SK-N-SH (cell line): ENCODE results near the gene PTCHD4. TPM values are rescaled to one million over a fixed set of nuclear protein-coding genes. Genes with fewer than 3 reads are reported as not detected.

ENCODE experiments used
- CTCF ChIA-PET: fragments of 300-600, 350-600 bp; formaldehyde crosslinking; extraction: SDS; loops from one replicate; lab custom pipeline; 2021; lab: Yijun Ruan, JAX
- POLR2A ChIA-PET: fragments of 350-600 bp; sonication (Branson Sonifier 250); formaldehyde crosslinking; extraction: SDS; loops from one replicate; lab custom pipeline; 2020; ENCODE audit warnings: antibody characterized with exemption, inconsistent platforms; lab: Yijun Ruan, JAX
- DNase-seq: peaks from one replicate; pipeline ENCODE4 v3.0.0; 2012
- H2AFZ ChIP-seq: fragments of 200-600 bp; sonication (generic); 2 replicates; pipeline ENCODE4 v1.8.1; 2016; ENCODE audit warnings: antibody characterized with exemption, mild to moderate bottlenecking, low read depth
- H3F3A ChIP-seq: fragments of 200-600 bp; sonication (generic); replicated peaks from 2 replicates; pipeline ENCODE3; 2016; ENCODE audit warnings: antibody characterized with exemption, mild to moderate bottlenecking; ENCODE audit not compliant: insufficient read depth
- H3K27ac ChIP-seq, 2 experiments: fragments of 200-500 bp in 1 of 2; fragments of 200-600 bp in 1 of 2; sonication (Bioruptor generic) in 1 of 2; sonication (generic), shearing (Covaris generic) in 1 of 2; 2 replicates each; pipeline versions ENCODE4 v1.5.1 to v1.6.1; 2014 to 2016; ENCODE audit warnings: low read depth in 2 of 2, inconsistent platforms in 1 of 2, low read length in 1 of 2, mild to moderate bottlenecking in 1 of 2, mixed read lengths in 1 of 2
- H3K27me3 ChIP-seq: fragments of 200-600 bp; sonication (generic), shearing (Covaris generic); 2 replicates; pipeline ENCODE4 v1.6.1; 2016; ENCODE audit warnings: mixed run types; ENCODE audit not compliant: insufficient read depth
- H3K36me3 ChIP-seq, 2 experiments: fragments of 200-500 bp in 1 of 2; fragments of 200-600 bp in 1 of 2; sonication (Bioruptor generic) in 1 of 2; sonication (generic) in 1 of 2; replicated peaks in 1 of 2; 2 replicates each; pipeline versions ENCODE3 to v1.5.1; 2014 to 2016; ENCODE audit warnings: low read length in 1 of 2, mild to moderate bottlenecking in 1 of 2; ENCODE audit not compliant: insufficient read depth in 2 of 2, control insufficient read depth in 1 of 2
- H3K4me1 ChIP-seq, 2 experiments: fragments of 200-500 bp in 1 of 2; fragments of 200-600 bp in 1 of 2; sonication (Bioruptor generic) in 1 of 2; sonication (generic), shearing (Covaris generic) in 1 of 2; 2 replicates each; pipeline versions ENCODE4 v1.5.1 to v1.6.1; 2014 to 2016; ENCODE audit warnings: low read depth in 1 of 2, low read length in 1 of 2, mixed run types in 1 of 2; ENCODE audit not compliant: insufficient read depth in 2 of 2, control insufficient read depth in 1 of 2
- H3K4me2 ChIP-seq: fragments of 200-600 bp; sonication (generic), shearing (Covaris generic); 2 replicates; pipeline ENCODE4 v1.6.1; 2017; ENCODE audit warnings: mixed run types
- H3K4me3 ChIP-seq, 2 experiments: fragments of 200-500 bp in 1 of 2; fragments of 200-600 bp in 1 of 2; sonication (Bioruptor generic) in 1 of 2; sonication (generic), shearing (Covaris generic) in 1 of 2; 2 replicates each; pipeline versions ENCODE4 v1.5.1 to v1.8.1; 2014 to 2016; ENCODE audit warnings: low read depth in 2 of 2, inconsistent platforms in 1 of 2, low read length in 1 of 2, mild to moderate bottlenecking in 1 of 2, mixed read lengths in 1 of 2, moderate library complexity in 1 of 2
- H3K79me2 ChIP-seq: fragments of 200-600 bp; sonication (generic); 2 replicates; pipeline ENCODE4 v1.8.1; 2017; ENCODE audit warnings: mild to moderate bottlenecking; ENCODE audit not compliant: insufficient read depth
- H3K9ac ChIP-seq: fragments of 200-600 bp; sonication (generic); 2 replicates; pipeline ENCODE4 v1.6.1; 2017; ENCODE audit warnings: mixed run types
- H3K9me2 ChIP-seq: fragments of 200-600 bp; sonication (generic); 2 replicates; pipeline ENCODE4 v1.6.1; 2017; ENCODE audit warnings: mixed run types
- H3K9me3 ChIP-seq: fragments of 200-600 bp; sonication (generic); 2 replicates; pipeline ENCODE4 v1.6.1; 2017; ENCODE audit warnings: mixed run types, mild to moderate bottlenecking, moderate library complexity
- H4K20me1 ChIP-seq: fragments of 200-600 bp; sonication (generic); 2 replicates; pipeline ENCODE4 v1.6.1; 2017; ENCODE audit warnings: mild to moderate bottlenecking, mixed run types; ENCODE audit not compliant: insufficient read depth
- EP300 ChIP-seq, 2 experiments: IDR thresholded peaks; 2 replicates each; pipeline versions ENCODE4 v1.4.0 to v1.6.1; 2012; ENCODE audit warnings: borderline replicate concordance in 1 of 2, low read depth in 1 of 2, low read length in 1 of 2
- FOXM1 ChIP-seq: IDR thresholded peaks from 2 replicates; pipeline ENCODE4 v1.4.0; 2012; ENCODE audit warnings: low read depth, mild to moderate bottlenecking
- GATA2 ChIP-seq: sonication (generic); formaldehyde crosslinking; IDR thresholded peaks from 2 replicates; pipeline ENCODE4 v1.5.0; 2020; ENCODE audit warnings: mild to moderate bottlenecking, missing genetic modification reagents
- NFIC ChIP-seq: IDR thresholded peaks from 2 replicates; pipeline ENCODE4 v1.4.0; 2012; ENCODE audit warnings: borderline replicate concordance
- NRF1 ChIP-seq: IDR thresholded peaks from 2 replicates; pipeline ENCODE4 v1.6.1; 2012; ENCODE audit warnings: low read depth, mild to moderate bottlenecking, low read length
- RAD21 ChIP-seq: IDR thresholded peaks from 2 replicates; pipeline ENCODE4 v1.6.1; 2012; ENCODE audit warnings: mild to moderate bottlenecking, low read length
- RFX5 ChIP-seq: IDR thresholded peaks from 2 replicates; pipeline ENCODE4 v1.6.1; 2012; ENCODE audit warnings: mild to moderate bottlenecking, improper control_type of control experiment, low read length
- SMC3 ChIP-seq: IDR thresholded peaks from 2 replicates; pipeline ENCODE4 v1.6.1; 2012; ENCODE audit warnings: low read depth, low read length, improper control_type of control experiment
- TCF12 ChIP-seq: IDR thresholded peaks from 2 replicates; pipeline ENCODE4 v1.4.0; 2012
- TEAD4 ChIP-seq: IDR thresholded peaks from 2 replicates; pipeline ENCODE4 v1.4.0; 2012; ENCODE audit warnings: mild to moderate bottlenecking, borderline replicate concordance; ENCODE audit not compliant: insufficient read depth
- YY1 ChIP-seq: IDR thresholded peaks from 2 replicates; pipeline ENCODE4 v1.4.0; 2012; ENCODE audit warnings: low read depth, mild to moderate bottlenecking
- WGBS: methylation state at CpG from one replicate; pipeline ENCODE4 v1.1.6; 2017; ENCODE audit warnings: low lambda C conversion rate; 5-methylcytosine and 5-hydroxymethylcytosine counted together
- polyA plus RNA-seq, 3 experiments: library from polyadenylated mRNA; depleted of rRNA; stranded (reverse); fragments of >200 nt; gene quantifications; 2 replicates each; pipeline ENCODE4 v1.2.3, GENCODE V29; 2012
- TF ChIP-seq, protein P1 (sequence below): IDR thresholded peaks from 2 replicates; pipeline ENCODE4 v1.4.0; 2012; ENCODE audit warnings: low read depth
- TF ChIP-seq, protein P2 (sequence below): IDR thresholded peaks from 2 replicates; pipeline ENCODE4; 2012
- TF ChIP-seq, protein P3 (sequence below): fragments of 150-350 bp; IDR thresholded peaks from 2 replicates; pipeline ENCODE4 v1.6.1; 2017; ENCODE audit warnings: antibody characterized with exemption, low read length, low read depth, borderline replicate concordance
- TF ChIP-seq, protein P4 (sequence below): fragments of 200-600 bp; sonication (generic); IDR thresholded peaks from 2 replicates; pipeline ENCODE4 v1.6.1; 2017; ENCODE audit warnings: antibody characterized with exemption, mild to moderate bottlenecking, moderate library complexity

PTCHD4 gene
- polyA plus RNA-seq, 1 of the 3 experiments (the other 2 are of a cell fraction), result 4.0 TPM

DNA sequence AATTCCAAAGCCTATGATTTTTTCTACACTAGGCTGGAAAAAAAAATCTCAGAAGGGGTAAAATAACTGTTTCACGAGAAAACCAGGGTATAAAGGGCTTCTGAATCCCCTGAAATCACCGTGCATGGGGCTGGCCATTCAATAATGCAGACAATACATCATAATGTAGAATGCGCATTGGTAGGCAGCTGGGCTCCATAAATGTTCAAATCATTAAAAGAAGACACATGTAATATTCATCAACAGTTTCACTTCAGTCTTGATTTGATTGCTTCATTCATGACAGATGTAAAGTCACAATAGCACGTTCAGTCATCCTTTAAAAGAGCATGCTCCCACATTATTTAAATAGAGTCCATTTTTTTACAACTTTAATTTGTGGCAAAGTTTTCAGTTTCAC, 20.5 kb downstream of the PTCHD4 start:
- H4K20me1 ChIP-seq, result peaks cover 8% of the 10 kb centered on the region; the same call in 1 of the 2 replicates
- H3K9me3 ChIP-seq, result no peaks in the 10 kb centered on the region
- H3K4me3 ChIP-seq, result no peak overlapping the region
- TF ChIP-seq GATA2 (CRISPR knock-in tag), result no peak
- TF ChIP-seq EP300 (IDR thresholded peaks at IDR 0.05; ENCODE audit: borderline replicate concordance in 1 of 2, low read depth in 1 of 2, low read length in 1 of 2), result no peak
- no peak for TF ChIP-seq NRF1
- TF ChIP-seq YY1, result no peak
- no peak for TF ChIP-seq TCF12
- TF ChIP-seq TEAD4, result no peak
- TF ChIP-seq, protein P1, sequence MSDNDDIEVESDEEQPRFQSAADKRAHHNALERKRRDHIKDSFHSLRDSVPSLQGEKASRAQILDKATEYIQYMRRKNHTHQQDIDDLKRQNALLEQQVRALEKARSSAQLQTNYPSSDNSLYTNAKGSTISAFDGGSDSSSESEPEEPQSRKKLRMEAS, result no peak
- no peak for TF ChIP-seq SMC3
- TF ChIP-seq, protein P2, sequence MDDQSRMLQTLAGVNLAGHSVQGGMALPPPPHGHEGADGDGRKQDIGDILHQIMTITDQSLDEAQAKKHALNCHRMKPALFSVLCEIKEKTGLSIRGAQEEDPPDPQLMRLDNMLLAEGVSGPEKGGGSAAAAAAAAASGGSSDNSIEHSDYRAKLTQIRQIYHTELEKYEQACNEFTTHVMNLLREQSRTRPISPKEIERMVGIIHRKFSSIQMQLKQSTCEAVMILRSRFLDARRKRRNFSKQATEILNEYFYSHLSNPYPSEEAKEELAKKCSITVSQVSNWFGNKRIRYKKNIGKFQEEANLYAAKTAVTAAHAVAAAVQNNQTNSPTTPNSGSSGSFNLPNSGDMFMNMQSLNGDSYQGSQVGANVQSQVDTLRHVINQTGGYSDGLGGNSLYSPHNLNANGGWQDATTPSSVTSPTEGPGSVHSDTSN, result no peak
- TF ChIP-seq RFX5, result no peak
- no peak for TF ChIP-seq FOXM1
- no peaks in the 10 kb centered on the region for H3K27me3 ChIP-seq
- 56% methylated on average over 4 of the region's 4 CpGs for WGBS
- H3K4me1 ChIP-seq, result peaks cover 0 to 15% of the 10 kb centered on the region in 2 experiments; a peak in 1 of 4 replicates
- no peak overlapping the region for H3K9ac ChIP-seq
- ChIA-PET CTCF (no interaction called here), POLR2A (no interaction called here)
- H3K4me2 ChIP-seq, result no peak overlapping the region
- peaks cover 0 to 8% of the 10 kb centered on the region in 2 experiments for H3K36me3 ChIP-seq
- H3F3A ChIP-seq, result no peaks in the 10 kb centered on the region
- no peaks in the 10 kb centered on the region for H3K9me2 ChIP-seq
- DNase-seq, result no peak
- no peak overlapping the region for H2AFZ ChIP-seq
- H3K27ac ChIP-seq, result no peak overlapping the region
- peaks cover 55% of the 10 kb centered on the region for H3K79me2 ChIP-seq

DNA sequence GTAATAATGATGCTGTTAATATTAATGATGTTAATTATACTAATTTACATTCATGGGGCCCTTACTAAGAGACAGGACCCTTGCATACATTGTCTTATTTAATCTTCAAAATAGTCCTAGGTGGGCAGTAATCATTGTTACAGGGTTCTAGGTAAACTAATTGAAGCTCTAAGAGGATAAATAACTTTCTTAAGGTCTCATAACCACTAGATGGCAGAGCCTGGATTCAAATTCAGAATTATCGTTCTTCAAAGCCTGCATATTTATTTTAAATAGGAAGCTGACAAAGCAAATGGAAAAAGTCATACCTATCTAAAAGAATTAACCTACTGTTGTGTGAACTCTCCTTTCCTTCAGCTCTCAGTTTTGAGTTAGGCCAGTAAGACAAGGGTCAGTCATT, 23.5 kb downstream of the PTCHD4 start:
- Histone ChIP-seq H3K4me1 (peaks cover 0 to 5% of the 10 kb centered on the region in 2 experiments; a peak in 1 of 4 replicates), H3F3A (no peaks in the 10 kb centered on the region), H3K9me3 (0 out of 2 replicates have a peak, but pooled peaks cover 6% of the 10 kb centered on the region), H2AFZ (no peak overlapping the region), H3K4me3 (no peak overlapping the region)
- POLR2A ChIA-PET, result no interaction called here
- WGBS, result 14% methylated on average over 1 of the region's 1 CpG
- TF ChIP-seq RAD21 (peak; percentile 49), NRF1 (no peak), SMC3 (peak; percentile 32), NFIC (no peak)
- TF ChIP-seq, protein P1, result no peak
- TF ChIP-seq, protein P3, sequence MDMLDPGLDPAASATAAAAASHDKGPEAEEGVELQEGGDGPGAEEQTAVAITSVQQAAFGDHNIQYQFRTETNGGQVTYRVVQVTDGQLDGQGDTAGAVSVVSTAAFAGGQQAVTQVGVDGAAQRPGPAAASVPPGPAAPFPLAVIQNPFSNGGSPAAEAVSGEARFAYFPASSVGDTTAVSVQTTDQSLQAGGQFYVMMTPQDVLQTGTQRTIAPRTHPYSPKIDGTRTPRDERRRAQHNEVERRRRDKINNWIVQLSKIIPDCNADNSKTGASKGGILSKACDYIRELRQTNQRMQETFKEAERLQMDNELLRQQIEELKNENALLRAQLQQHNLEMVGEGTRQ, result no peak
- TF ChIP-seq, protein P4, sequence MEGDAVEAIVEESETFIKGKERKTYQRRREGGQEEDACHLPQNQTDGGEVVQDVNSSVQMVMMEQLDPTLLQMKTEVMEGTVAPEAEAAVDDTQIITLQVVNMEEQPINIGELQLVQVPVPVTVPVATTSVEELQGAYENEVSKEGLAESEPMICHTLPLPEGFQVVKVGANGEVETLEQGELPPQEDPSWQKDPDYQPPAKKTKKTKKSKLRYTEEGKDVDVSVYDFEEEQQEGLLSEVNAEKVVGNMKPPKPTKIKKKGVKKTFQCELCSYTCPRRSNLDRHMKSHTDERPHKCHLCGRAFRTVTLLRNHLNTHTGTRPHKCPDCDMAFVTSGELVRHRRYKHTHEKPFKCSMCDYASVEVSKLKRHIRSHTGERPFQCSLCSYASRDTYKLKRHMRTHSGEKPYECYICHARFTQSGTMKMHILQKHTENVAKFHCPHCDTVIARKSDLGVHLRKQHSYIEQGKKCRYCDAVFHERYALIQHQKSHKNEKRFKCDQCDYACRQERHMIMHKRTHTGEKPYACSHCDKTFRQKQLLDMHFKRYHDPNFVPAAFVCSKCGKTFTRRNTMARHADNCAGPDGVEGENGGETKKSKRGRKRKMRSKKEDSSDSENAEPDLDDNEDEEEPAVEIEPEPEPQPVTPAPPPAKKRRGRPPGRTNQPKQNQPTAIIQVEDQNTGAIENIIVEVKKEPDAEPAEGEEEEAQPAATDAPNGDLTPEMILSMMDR, result peak; percentile 59
- TF ChIP-seq, all 33 proteins: peak for 3
- Histone ChIP-seq H3K36me3 (peaks cover 0 to 17% of the 10 kb centered on the region in 2 experiments), H3K27ac (no peak overlapping the region), H3K79me2 (peaks cover 34% of the 10 kb centered on the region; the same call in 1 of the 2 replicates), H3K9me2 (no peaks in the 10 kb centered on the region), H3K4me2 (no peak overlapping the region), H4K20me1 (peaks cover 8% of the 10 kb centered on the region; the same call in 1 of the 2 replicates), H3K9ac (no peak overlapping the region), H3K27me3 (no peaks in the 10 kb centered on the region)
- no peak for DNase-seq
- CTCF ChIA-PET, result interaction anchor here (1.4 kb wide), 1 partner anchor 12 kb away, joined by 3 read pairs; no protein-coding TSS in a partner anchor
